GM12878 (cell line): Measurements from ENCODE around the gene GNAT1. TPM values are rescaled to one million over a fixed set of nuclear protein-coding genes. Genes with fewer than 3 reads are reported as not detected.

Source experiments
- ATAC-seq: fragments of 200-7000 bp; cut with Tn5 transposase; 3 replicates; pipeline ENCODE4 v1.9.1; 2020; ENCODE audit warnings: mild to moderate bottlenecking, moderate library complexity
- BruUV-seq: library from RNA; stranded (reverse); fragments of 400-500 nt; replicated peaks from 2 replicates; lab custom pipeline; 2021; lab: Mats Ljungman, UMichigan
- CTCF ChIA-PET: fragments of 300-600 bp; sonication (Branson Sonifier 250); formaldehyde crosslinking; extraction: SDS; loops from one replicate; lab custom pipeline; 2021; ENCODE audit warnings: inconsistent platforms; lab: Yijun Ruan, JAX
- POLR2A ChIA-PET: fragments of 350-600 bp; formaldehyde crosslinking; extraction: SDS; loops from one replicate; lab custom pipeline; 2021; ENCODE audit warnings: inconsistent platforms; lab: Charles Lee
- RAD21 ChIA-PET: fragments of 300-600 bp; sonication (Branson Sonifier 250); formaldehyde crosslinking; loops from one replicate; lab custom pipeline; 2023; ENCODE audit warnings: antibody characterized with exemption; ENCODE audit not compliant: unreplicated experiment; lab: Charles Lee
- SMC1A ChIA-PET: fragments of 300-600 bp; sonication (Branson Sonifier 250); formaldehyde crosslinking; loops from one replicate; lab custom pipeline; 2023; ENCODE audit not compliant: unreplicated experiment, uncharacterized antibody; lab: Charles Lee
- DNase-seq: peaks from one replicate; pipeline ENCODE4 v3.0.0-alpha.2; 2011; ENCODE audit warnings: low read depth, low spot score
- FAIRE-seq: peaks from 3 replicates; lab custom pipeline; 2011; peaks lifted over from hg19 to GRCh38; lab: Jason Lieb, UNC
- H2AFZ ChIP-seq: 2 replicates; pipeline ENCODE4 v1.6.0; 2011; ENCODE audit warnings: low read depth, low read length, control low read depth; ENCODE audit not compliant: control insufficient read depth
- H3K27ac ChIP-seq: 2 replicates; pipeline ENCODE4 v1.5.1; 2011; ENCODE audit warnings: control low read depth; ENCODE audit not compliant: control insufficient read depth, insufficient read depth
- H3K27me3 ChIP-seq, 2 experiments: replicated peaks in 1 of 2; 2 replicates each; pipeline versions ENCODE4 v1.6.0 to v1.6.1; 2011; ENCODE audit warnings: low read length in 1 of 2; ENCODE audit not compliant: control insufficient read depth in 2 of 2, insufficient read depth in 2 of 2
- H3K36me3 ChIP-seq, 2 experiments: 2 replicates each; pipeline ENCODE4 v1.5.1; 2011; ENCODE audit warnings: low read length in 1 of 2; ENCODE audit not compliant: control insufficient read depth in 2 of 2, insufficient read depth in 2 of 2
- H3K4me1 ChIP-seq: 2 replicates; pipeline ENCODE4 v1.6.1; 2011; ENCODE audit warnings: mild to moderate bottlenecking, low read length, moderate library complexity, mixed read lengths; ENCODE audit not compliant: control insufficient read depth, insufficient read depth
- H3K4me2 ChIP-seq: 2 replicates; pipeline ENCODE4 v1.6.0; 2011; ENCODE audit warnings: control low read depth; ENCODE audit not compliant: control insufficient read depth, insufficient read depth
- H3K4me3 ChIP-seq: fragments of 200-600 bp; sonication (generic); 2 replicates; pipeline ENCODE4 v1.5.1; 2016
- H3K79me2 ChIP-seq: 2 replicates; pipeline ENCODE4 v1.6.0; 2011; ENCODE audit warnings: low read length; ENCODE audit not compliant: control insufficient read depth, insufficient read depth
- H3K9ac ChIP-seq: 2 replicates; pipeline ENCODE4 v1.8.0; 2011; ENCODE audit warnings: low read length, control low read depth, mixed read lengths; ENCODE audit not compliant: control insufficient read depth, insufficient read depth
- H3K9me3 ChIP-seq: replicated peaks from 3 replicates; pipeline ENCODE4 v1.5.1; 2011; ENCODE audit warnings: mild to moderate bottlenecking, low read length; ENCODE audit not compliant: control insufficient read depth, insufficient read depth
- H4K20me1 ChIP-seq: 2 replicates; pipeline ENCODE4 v1.6.0; 2011; ENCODE audit not compliant: control insufficient read depth, insufficient read depth
- FOXM1 ChIP-seq: IDR thresholded peaks from 2 replicates; pipeline ENCODE4 v1.6.1; 2012; ENCODE audit warnings: low read depth, mild to moderate bottlenecking, inconsistent platforms, low read length, moderate library complexity
- NFIC ChIP-seq: IDR thresholded peaks from 2 replicates; pipeline ENCODE4 v1.6.1; 2012; ENCODE audit warnings: low read depth, mild to moderate bottlenecking, inconsistent platforms, low read length, moderate library complexity
- NR2F1 ChIP-seq: fragments of 450-650 bp; conservative IDR thresholded peaks from 2 replicates; pipeline ENCODE4 v1.6.1; 2017; ENCODE audit warnings: mild to moderate bottlenecking
- SMAD1 ChIP-seq: fragments of 450-650 bp; IDR thresholded peaks from 2 replicates; pipeline ENCODE4 v1.6.1; 2018; ENCODE audit warnings: mild to moderate bottlenecking, low read depth; ENCODE audit not compliant: partially characterized antibody
- SPI1 ChIP-seq: IDR thresholded peaks from 2 replicates; pipeline ENCODE4 v1.6.1; 2011; ENCODE audit warnings: low read depth, mild to moderate bottlenecking, low read length, moderate library complexity, borderline replicate concordance; ENCODE audit not compliant: insufficient read depth
- SRF ChIP-seq, 2 experiments: IDR thresholded peaks; 2 replicates each; pipeline ENCODE4 v1.6.1; 2011; ENCODE audit warnings: low read depth in 2 of 2, low read length in 2 of 2, mild to moderate bottlenecking in 1 of 2, moderate library complexity in 1 of 2
- ZBTB11 ChIP-seq: fragments of 450-650 bp; formaldehyde crosslinking; IDR thresholded peaks from 2 replicates; pipeline ENCODE4 v1.5.0; 2022; ENCODE audit warnings: mild to moderate bottlenecking, missing genetic modification characterization
- WGBS: methylation state at CpG from one replicate; pipeline ENCODE4 v1.1.6; 2016; ENCODE audit warnings: low lambda C conversion rate; ENCODE audit not compliant: insufficient replicate concordance, insufficient coverage; ENCODE audit errors: missing lambda C conversion rate; 5-methylcytosine and 5-hydroxymethylcytosine counted together
- in situ Hi-C: fragments of 300-500 bp; cut with MboI; formaldehyde crosslinking; loops from 9 replicates; pipeline ENCODE4 v1.14.3; 2018; ENCODE audit warnings: mixed read lengths
- intact Hi-C: fragments of 100-400 bp; cut with micrococcal nuclease; formaldehyde crosslinking; loops from one replicate; pipeline ENCODE4 v1.14.2; 2022; ENCODE audit not compliant: unreplicated experiment
- polyA plus RNA-seq, 11 experiments: library from polyadenylated mRNA; depleted of rRNA in 4 of 11; unstranded in 6 of 11; stranded (reverse) in 5 of 11; fragments of >200 nt; fragmentation: Nextera tagmentation in 4 of 11; fragmentation: Illumina TruSeq in 1 of 11; extraction: Ambion mirVana in 4 of 11; extraction: Trizol in 1 of 11; gene quantifications; 1 replicate in 1 of 11; 2 replicates in 10 of 11; pipeline versions ENCODE4 v1.2.1 to v1.2.3, GENCODE V29; 2011 to 2016; ENCODE audit warnings: inconsistent platforms in 2 of 11, missing spikeins in 2 of 11, low read depth in 1 of 11
- total RNA-seq, 4 experiments: library from RNA; depleted of rRNA in 3 of 4; stranded (reverse); fragments of >200 nt in 3 of 4; fragmentation: Illumina TruSeq in 1 of 4; extraction: Trizol in 1 of 4; gene quantifications; 2 replicates each; pipeline versions ENCODE4 v1.2.1 to v1.2.3, GENCODE V29; 2013 to 2021
- TF ChIP-seq, protein P1 (sequence below): IDR thresholded peaks from 2 replicates; pipeline ENCODE4 v1.6.1; 2011; ENCODE audit warnings: mild to moderate bottlenecking, low read depth, low read length, moderate library complexity; ENCODE audit not compliant: insufficient replicate concordance

GNAT1 gene
- total and polyA plus RNA-seq, 10 of the 15 experiments (the other 5 are each of a cell fraction or from before 2014, with no cell fraction given): not detected

GRCh38 chr3:50187750-50188149, 3.7 kb upstream of the GNAT1 start:
- Histone ChIP-seq H3K27ac (no peak overlapping the region), H3K27me3 (no peaks in the 10 kb centered on the region), H3K4me3 (no peak overlapping the region), H4K20me1 (no peaks in the 10 kb centered on the region), H3K79me2 (no peaks in the 10 kb centered on the region), H3K9me3 (no peaks in the 10 kb centered on the region), H3K4me2 (no peak overlapping the region), H2AFZ (no peak overlapping the region), H3K4me1 (no peaks in the 10 kb centered on the region), H3K36me3 (no peaks in the 10 kb centered on the region), H3K9ac (no peak overlapping the region)
- SMC1A ChIA-PET: no interaction called here
- FAIRE-seq: no peak
- intact Hi-C loops: no loop called here
- WGBS: 44% methylated on average over 19 of the region's 19 CpGs
- in situ Hi-C loops: no loop called here
- RAD21 ChIA-PET: no interaction called here
- POLR2A ChIA-PET: no interaction called here
- DNase-seq: no peak
- CTCF ChIA-PET: interaction anchor here (1.4 kb wide), 1 partner anchor 68 kb away, joined by 5 read pairs; no protein-coding TSS in a partner anchor
- no peak for ATAC-seq
- TF ChIP-seq ZBTB11 (CRISPR knock-in tag) (no peak), SRF (IDR thresholded peaks at IDR 0.05; ENCODE audit: low read depth in 2 of 2, low read length in 2 of 2) (no peak), SPI1 (no peak), NFIC (no peak), SMAD1 (no peak), NR2F1 (no peak), FOXM1 (no peak)
- TF ChIP-seq, protein P1, sequence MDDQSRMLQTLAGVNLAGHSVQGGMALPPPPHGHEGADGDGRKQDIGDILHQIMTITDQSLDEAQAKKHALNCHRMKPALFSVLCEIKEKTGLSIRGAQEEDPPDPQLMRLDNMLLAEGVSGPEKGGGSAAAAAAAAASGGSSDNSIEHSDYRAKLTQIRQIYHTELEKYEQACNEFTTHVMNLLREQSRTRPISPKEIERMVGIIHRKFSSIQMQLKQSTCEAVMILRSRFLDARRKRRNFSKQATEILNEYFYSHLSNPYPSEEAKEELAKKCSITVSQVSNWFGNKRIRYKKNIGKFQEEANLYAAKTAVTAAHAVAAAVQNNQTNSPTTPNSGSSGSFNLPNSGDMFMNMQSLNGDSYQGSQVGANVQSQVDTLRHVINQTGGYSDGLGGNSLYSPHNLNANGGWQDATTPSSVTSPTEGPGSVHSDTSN: no peak
- TF ChIP-seq, all 136 proteins: peak for 0
- no TSS peak for BruUV-seq
